HG02884 (cell line): ENCODE measurements around the gene FBXL17.

ENCODE experiments used
- ATAC-seq: cut with Tn5 transposase; IDR thresholded peaks from one replicate; pipeline ENCODE4 v1.9.1; 2021; ENCODE audit warnings: mild to moderate bottlenecking, moderate library complexity; ENCODE audit not compliant: unreplicated experiment

FBXL17 gene

DNA sequence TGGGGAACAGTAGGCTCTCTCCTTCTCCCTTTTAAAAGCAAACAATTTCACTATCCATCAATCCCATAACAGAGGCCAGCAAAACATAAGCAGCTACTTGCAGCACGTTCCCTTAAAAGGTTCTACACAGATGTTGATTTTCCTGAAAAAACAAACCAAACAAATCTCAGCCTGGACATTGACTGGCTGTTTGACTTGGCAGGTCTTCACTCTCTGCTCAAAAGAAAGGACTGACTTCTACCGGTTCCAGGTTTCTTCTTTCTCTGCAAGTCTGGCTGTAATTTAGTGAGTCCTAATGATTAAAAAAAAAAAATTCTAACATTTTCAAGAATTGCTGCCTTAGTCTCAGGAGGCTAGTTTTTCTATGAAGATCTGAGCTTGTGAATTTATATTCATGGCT is 508.0 kb downstream of the FBXL17 start:
- ATAC-seq, result no peak

- no peak for ATAC-seq
Observed at GRCh38 chr5:107871023-107871422, 510.9 kb downstream of the FBXL17 start.

DNA sequence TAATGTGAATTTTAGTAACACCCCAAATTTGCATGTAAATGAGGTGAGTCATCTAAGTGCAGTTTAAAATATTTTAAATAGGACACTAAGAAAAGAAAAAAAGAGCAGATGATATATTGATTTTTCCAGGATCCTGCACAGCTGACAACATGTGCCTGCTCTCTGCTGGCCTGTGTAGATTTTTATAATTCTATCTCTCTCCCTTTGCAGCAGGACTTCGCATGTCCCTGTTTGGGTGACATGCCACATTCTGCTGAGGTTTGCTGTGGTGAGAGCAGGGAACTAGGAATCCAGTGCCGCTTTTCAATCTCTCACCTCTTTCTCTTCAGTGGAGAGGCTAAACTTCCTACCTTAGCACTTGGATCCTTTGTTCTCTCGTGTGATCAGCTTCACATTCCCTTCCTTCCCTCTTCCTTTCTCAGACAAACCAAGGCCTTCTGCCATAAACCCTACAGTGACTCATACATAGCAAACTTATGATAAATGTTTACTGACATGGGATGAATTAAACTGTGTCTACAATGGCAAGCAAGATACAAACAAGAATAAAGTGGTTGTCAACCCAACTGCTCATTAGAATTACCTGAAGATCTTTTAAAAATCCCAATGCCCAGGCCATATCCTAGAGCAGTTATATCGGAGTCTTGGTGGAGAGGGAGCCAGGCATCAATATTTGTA is 512.3 kb downstream of the FBXL17 start:
- no peak for ATAC-seq

- no peak for ATAC-seq
Observed at GRCh38 chr5:107868650-107869409, 513.1 kb downstream of the FBXL17 start.

- no peak for ATAC-seq
Observed at GRCh38 chr5:107867266-107867665, 514.6 kb downstream of the FBXL17 start.

- no peak for ATAC-seq
Observed at GRCh38 chr5:107864793-107865192, 517.1 kb downstream of the FBXL17 start.

GRCh38 chr5:107863125-107863524 is 518.8 kb downstream of the FBXL17 start:
- no peak for ATAC-seq

GRCh38 chr5:107861565-107861964 is 520.3 kb downstream of the FBXL17 start:
- no peak for ATAC-seq

DNA sequence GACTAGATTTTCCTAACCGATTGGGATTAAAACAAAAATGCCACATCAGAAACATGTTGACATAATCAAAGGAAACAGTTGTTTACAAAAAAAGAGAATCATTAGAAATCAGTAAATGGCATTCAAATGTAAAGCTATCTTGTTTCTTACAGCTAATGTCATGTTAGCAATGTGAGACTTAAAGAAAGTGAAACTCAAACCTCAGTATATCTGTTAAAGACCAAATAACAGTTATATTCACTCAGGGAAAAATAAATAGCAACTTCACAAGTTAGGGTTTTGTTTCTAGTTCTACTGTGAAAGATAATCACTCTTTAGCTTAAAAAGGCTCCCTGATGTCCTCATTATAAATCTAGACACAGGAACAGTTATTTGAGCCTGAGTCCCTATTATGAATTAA is 521.9 kb downstream of the FBXL17 start:
- ATAC-seq, result no peak

GRCh38 chr5:107858788-107859187 is 523.1 kb downstream of the FBXL17 start:
- ATAC-seq, result no peak

- no peak for ATAC-seq
Observed at GRCh38 chr5:107858324-107858723, 523.6 kb downstream of the FBXL17 start.

- no peak for ATAC-seq
Observed at GRCh38 chr5:107857785-107858184, 524.1 kb downstream of the FBXL17 start.

DNA sequence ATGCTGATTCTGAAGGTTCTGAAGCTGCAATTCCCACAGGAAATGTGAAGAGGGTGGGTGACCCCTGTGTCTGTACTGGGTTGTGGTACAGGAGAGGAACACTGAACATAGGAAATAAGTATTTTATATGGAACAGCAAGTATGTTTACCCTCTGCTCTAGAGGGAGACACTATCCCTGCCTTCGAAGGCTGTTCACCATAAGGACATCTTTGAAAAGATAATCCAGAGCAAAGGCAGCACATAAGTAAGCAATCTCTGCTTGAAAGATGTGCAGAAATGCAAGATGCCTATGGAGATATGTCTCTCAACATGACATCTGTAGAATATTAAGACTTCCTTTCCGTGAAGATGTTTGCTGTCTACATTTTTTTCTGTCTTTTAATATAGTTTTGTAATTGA is 526.7 kb downstream of the FBXL17 start:
- ATAC-seq, result no peak

DNA sequence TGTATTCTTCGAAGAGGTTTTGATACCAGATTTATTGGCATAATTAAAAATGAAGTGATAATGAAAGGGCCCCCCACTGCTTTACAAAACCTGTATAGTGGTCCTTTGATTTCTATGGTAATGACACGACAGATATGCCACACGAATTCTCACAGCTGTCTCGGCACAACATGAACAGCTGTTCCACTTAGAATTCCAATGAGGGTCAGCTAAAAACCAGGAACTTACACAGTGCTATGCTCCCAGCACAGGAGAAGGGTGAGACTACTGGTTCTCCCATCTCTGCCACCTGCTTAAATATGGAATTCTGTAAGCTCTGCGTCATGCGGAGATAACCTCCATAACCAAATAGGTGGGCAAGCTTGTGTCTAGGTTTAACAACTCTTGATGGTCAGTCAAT is 528.2 kb downstream of the FBXL17 start:
- no peak for ATAC-seq

- ATAC-seq, result no peak
Observed at GRCh38 chr5:107853031-107853430, 528.9 kb downstream of the FBXL17 start.

- ATAC-seq, result no peak
Observed at GRCh38 chr5:107849118-107849517, 532.8 kb downstream of the FBXL17 start.

DNA sequence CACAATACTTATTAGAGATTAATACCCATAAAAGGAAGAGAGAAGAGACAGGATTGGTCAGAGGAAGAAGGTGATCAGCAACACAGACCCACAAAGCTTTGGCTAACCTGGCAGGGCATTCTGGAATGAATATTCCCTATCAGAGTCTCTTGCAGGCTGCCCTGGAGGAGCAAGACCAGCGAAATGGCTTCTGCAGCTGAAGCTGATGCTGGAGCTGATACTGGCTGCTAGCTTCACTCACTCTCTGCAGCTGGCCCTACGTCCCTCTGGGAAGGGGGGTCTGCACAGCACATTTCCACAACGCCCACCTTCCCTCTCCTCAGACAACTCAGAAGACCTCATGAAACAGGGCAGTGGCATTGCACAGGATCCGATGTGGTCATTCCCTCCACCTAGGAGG is 541.3 kb downstream of the FBXL17 start:
- ATAC-seq, result no peak

- ATAC-seq, result no peak
Observed at GRCh38 chr5:107840161-107840560, 541.7 kb downstream of the FBXL17 start.

DNA sequence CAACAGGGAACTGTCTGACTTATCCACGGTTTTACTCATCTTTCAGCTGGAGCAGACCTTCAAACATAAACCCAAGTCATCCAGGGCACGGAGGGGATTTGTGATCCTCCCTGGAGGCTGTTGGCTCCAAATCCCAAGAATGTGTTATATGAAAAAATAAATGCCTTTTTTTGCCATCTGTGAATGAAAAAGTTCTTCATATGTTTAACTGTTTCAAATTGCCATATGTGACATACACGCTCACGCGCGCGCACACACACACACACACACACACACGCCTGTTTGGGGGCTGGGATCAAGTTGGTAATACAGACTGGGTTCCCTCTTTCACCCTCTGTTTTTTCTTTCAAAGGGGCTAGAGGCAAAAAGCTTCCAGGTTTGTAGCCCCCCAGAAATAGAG is 546.8 kb downstream of the FBXL17 start:
- no peak for ATAC-seq

DNA sequence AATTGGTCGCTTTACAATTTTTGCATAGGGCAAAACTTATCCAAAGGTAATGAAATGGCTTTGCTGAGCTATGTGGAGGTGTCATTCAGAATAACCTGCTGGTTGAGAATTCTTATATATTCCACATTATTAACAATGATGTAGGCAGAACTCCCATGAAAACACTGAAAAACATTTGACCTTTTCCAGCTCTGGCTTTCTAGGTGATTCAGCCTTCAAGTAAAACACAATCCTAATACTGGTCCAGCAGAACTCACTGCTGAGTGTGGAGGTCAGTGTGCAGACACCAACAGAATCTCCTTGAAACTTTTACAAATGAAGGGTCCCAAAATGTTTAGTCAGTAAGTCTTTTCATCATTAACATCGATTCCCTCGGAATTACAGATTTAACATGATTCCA is 549.2 kb downstream of the FBXL17 start:
- no peak for ATAC-seq

- no peak for ATAC-seq
Observed at GRCh38 chr5:107831612-107832395, 550.1 kb downstream of the FBXL17 start.

DNA sequence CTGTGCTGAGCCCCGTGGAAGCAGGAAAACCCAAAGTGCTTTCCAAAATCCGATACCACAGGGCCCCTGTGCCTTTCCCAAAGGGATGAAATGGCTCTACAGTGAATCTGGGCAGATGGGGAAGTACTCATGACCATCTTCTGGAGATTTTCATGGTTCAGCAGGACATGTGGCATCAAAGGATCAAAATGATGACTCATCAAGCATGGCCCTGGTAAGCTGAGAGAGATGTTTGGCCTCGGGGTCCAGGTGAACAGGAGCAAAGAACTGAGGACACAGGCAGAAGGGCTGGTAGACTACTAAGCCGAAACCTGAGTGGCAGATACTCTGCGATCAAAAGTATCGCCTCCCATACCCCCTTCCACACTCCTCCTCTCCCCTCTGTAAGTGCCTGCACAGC is 551.1 kb downstream of the FBXL17 start:
- no peak for ATAC-seq
